ENCODE data around the gene GNAS.

GNAS gene

DNA sequence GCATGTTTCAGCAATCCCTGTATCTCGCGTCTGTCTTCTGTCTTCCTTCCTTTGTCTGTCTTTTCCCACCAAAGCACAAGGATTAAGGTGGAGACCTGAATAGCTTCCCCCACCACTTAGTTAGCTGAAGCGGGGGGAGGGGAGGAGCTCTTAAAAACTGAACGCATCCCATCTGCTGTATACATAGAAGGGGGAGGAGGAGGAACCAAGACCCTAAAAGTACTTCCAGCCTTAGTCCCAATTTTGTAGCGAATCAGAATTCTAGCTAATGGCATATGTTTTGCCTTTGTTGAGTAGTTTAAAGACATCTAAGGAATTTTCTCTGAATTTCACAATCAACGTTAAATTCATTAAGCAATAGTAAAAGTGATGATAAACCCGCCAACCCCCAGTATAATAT lies 47.9 kb downstream of the GNAS start:
- peak; percentile 23 for DNase-seq

DNA sequence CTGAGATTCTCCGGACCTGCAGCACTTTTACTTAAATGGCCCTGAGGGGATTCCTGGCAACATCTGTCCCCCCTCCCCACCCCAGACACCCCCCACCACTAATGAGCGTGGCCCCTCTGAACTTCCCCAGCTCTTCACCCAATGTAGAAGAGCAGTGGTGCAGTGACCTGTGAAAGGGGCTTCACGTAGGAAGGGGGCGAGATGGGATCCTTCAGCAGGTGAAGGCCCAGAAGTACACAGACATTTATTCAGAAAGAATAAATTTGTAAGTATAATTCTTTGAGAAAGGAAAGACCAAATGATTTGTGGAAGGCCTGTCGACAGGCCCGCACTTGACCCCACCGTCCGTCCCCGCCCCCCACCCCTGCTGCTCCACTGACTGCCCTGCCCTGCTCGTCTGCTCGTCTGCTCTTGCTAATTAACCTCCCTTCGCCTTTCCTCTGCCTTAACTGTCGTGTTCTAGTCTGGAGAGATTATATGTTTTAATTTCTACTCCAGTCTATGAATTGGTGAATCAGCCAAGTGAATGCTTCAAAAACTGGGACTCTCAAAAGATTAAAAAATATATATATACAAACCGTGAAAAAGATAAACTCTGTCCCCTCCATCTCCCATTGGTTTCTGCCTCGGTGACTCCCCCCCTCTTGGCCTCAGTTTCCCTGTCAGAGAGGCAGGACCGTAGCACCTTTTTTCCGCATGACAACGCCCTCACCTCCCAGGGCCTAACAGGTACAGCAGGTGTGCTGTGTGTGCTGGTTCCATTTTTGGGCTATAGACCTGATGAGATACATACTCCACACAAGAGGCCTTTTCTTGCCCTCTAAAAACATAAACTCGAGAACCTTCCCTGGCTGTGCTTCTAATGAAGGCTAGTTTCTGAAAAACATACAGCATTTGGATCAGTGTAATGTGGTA lies 49.2 kb downstream of the GNAS start:
- DNase-seq: no peak

DNA sequence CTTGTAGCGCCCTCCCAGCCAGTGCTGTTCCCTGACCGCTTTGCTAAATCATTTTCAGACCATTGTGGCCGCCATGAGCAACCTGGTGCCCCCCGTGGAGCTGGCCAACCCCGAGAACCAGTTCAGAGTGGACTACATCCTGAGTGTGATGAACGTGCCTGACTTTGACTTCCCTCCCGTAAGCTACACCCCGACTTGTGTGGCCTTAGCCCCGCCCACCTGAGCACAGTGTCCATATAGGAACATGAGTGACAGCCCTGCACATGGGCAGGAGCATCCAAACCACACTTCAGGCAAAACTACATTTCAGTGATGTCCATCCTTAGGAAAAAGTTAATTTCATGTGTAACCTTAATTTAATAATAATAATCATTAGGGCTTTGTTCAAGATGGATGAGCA lies 51.1 kb downstream of the GNAS start:
- no peak for DNase-seq

DNA sequence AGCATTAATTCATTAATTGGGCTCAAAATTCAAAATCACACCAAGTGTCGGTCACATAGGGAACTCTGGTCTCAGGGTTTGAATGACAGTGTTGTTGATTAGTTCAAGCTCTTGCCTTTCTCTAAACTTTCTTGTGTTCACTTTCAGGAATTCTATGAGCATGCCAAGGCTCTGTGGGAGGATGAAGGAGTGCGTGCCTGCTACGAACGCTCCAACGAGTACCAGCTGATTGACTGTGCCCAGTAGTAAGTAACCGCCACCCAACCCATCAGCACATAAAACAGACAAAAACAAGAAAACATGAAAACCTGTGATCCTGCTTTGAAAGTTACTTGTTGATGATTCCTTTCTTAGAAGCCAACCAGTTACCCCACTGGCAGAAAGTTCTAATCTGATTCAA lies 52.7 kb downstream of the GNAS start:
- DNase-seq: no peak

DNA sequence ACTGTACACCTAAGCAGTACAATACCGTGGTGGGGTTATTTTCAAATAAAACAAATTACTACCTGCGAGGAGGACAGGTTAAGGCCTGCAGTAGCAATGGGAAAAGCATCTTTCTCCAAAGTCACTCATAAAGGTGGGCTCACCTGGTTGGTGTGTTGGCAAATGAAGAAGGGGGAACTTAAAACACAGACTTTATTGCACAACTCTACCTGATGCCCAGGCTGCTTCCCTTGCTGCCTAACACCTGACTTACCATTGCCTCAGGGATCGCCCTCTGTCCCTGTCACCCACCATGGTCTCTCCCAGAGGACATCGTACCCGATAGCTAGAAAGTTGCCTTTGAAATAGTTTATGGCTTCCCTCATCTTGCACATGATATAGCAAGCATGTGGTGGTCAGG lies 53.6 kb downstream of the GNAS start:
- DNase-seq: no peak

DNA sequence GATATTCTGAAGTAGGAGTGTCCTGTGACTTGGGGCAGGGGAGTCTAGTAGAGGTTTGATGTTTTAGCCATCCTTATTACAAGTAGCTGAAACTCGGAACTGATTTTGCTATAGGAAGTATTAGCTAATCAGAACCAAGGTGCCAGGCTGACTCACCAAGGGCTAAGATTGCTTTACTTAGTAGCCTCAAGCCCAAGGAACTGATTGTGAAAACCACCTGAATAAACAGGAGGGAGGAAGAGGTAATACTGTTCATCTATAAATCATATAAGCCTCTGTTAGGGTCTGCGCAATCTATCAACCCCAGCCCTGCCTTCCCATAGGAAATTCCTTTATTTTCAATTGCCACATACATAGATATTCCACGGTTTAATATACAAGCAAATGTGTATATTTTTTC lies 54.4 kb downstream of the GNAS start:
- DNase-seq: peak; percentile 45

DNA sequence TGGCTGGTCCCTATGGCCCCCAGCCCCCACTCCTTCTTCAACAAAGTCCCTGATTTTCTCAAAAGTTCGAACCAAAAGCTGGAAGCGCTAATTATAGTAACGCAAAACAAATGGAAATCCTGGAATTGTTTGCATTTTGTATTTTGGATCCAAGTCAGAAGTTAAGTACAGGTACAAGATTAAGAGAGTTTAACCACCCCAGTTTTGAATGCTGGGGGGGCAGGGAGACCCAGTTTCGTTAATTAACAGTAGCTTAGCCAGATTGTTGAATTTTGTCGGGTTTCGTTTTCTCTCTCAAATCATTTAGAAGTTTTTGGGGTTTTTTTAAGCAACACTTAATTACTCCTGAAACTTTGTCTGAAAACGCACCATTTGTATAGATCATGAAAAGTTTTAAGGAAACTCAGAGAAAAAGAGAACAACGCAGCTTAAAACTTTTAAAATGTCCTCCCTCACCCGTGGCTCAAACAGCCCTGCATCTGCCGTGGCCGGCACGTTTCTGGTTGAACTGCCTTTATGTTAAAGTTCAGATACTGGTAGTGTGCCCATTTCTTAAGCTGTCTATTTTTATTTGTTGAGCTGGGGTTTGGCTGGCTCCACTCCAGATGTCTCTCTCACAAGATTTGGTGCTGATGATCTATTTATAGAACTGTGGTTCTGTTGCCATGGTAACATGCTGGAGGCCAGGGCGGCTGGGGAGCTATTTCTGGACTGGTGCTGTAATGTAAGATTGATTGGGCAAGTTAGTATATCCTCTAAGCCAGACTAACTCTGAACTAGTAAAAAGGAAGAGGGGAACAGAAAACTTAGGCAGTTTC lies 55.0 kb downstream of the GNAS start:
- peak; percentile 99 for DNase-seq

DNA sequence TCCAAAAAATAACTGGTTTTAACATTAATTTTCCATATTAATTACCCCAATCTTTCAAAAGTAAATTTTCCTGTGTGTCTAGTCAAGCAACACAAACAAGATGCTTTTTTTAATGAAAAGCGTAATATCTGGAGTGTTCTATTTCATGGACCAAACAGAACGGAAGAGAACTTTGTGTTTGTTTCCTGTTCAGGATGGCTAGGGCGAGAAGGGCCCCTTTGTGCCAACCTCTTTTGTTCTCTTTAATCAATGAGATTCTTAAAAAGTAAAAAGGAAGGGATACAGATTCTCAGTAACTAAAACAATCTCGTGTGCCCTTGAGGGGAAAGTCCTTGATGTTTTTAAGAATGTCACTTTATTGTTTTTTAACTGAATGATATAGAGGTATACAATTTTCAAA lies 55.7 kb downstream of the GNAS start:
- DNase-seq: no peak

DNA sequence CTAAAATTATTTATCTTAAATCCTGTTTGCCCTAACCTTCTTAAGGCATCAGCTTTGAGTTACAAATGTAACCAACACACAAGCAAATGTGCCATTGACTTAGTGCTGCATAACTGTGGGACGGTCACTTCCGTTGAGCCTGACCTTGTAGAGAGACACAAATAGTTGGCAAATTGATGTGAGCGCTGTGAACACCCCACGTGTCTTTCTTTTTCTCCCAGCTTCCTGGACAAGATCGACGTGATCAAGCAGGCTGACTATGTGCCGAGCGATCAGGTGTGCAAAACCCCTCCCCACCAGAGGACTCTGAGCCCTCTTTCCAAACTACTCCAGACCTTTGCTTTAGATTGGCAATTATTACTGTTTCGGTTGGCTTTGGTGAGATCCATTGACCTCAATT lies 56.4 kb downstream of the GNAS start:
- DNase-seq: no peak

DNA sequence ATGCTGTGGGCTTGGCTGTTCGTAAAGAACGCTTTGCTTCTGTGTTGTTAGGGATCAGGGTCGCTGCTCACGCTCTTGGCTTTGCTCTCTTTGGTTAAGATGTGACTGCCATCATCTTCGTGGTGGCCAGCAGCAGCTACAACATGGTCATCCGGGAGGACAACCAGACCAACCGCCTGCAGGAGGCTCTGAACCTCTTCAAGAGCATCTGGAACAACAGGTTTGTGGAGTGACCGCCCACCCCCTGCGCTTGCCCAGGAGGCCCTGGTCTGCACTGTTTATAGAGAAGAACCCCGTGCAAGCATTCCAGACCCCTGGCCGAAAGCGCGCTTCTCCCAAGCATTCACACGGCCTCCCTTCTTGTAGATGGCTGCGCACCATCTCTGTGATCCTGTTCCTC lies 57.1 kb downstream of the GNAS start:
- no peak for DNase-seq

DNA sequence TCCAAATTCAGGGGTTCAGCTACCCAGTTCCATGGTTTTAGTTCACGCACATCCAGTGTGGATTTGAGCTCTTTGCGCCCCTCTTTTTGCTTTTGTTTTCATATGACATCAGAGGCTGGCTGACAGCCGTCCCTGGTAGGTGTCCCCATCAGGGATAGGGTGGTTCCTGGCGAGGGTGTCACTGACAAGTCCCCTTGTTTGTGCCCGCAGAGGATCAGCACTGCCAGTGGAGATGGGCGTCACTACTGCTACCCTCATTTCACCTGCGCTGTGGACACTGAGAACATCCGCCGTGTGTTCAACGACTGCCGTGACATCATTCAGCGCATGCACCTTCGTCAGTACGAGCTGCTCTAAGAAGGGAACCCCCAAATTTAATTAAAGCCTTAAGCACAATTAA lies 58.0 kb downstream of the GNAS start:
- DNase-seq: no peak

DNA sequence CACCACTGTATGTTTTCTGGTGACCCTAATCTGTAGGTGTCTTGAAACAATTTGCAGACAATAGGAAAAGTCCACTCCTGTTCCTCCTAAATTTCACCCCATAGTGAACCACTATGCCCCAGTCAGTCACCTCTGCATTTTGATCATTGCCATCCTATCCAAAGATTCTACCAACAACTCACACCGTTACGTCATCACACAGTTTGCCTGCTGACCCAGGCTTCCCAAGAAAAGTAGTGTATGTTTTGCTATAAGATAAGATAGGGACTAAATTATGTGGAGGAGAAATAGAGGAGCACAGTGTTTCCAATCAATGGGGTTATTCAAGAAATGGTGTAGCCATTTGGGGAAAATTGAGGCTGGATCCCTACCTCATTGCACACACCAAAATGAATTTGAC lies 58.8 kb downstream of the GNAS start:
- no peak for DNase-seq

DNA sequence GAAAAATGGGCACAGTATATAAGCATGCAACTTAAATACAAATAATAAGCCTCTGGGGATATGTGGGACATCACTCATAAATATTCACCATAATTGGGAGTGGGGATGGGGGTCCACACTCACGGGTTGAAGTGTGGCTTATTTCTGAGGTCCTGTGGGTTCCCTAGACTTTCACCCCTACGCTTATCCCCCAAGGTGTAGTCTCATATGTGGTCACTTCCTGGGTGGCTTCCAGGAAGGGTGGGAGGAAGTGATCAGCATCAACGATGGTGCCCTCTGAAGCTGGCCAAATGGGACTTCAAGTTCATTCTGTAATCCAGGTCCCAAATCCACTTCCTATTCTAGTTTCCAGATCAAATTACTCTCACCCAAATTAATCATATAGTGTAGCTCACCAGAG lies 59.5 kb downstream of the GNAS start:
- no peak for DNase-seq

DNA sequence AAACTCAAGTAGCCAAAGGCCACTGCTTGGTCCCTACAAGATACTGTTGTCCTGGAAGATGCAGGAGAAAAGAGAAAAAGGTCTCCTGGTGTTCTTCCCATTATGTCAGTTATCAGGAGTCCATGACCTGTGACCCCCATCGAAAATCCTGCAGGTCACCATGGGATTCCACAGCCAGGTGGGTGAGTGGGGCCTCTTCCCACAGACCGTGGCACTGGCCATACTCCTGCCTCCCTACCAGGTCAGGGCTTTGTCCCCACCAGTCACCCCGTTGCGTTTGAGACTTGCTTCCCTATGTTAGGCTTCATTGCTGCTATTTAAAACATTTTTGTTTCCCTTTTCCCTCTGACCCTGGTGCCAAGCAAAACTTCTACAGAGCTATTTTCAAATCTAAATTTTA lies 60.6 kb downstream of the GNAS start:
- no peak for DNase-seq

DNA sequence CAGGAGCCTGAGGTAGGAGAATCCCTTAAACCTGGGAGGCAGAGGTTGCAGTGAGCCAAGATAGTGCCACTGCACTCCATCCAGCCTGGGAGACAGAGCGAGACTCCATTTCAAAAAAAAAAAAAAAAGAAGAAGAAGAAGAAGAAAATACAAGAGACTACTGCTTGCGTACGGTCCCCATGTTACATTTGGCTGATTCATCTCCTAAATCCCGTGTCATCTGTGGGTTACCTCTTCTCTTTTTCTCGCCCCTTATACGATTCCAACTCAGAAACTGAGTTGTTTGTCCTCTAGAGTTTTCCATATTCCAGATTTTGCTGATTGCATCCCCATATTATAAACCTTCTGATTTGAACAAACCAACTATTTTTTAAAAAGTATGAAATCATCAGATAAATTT lies 66.1 kb downstream of the GNAS start:
- DNase-seq: no peak

DNA sequence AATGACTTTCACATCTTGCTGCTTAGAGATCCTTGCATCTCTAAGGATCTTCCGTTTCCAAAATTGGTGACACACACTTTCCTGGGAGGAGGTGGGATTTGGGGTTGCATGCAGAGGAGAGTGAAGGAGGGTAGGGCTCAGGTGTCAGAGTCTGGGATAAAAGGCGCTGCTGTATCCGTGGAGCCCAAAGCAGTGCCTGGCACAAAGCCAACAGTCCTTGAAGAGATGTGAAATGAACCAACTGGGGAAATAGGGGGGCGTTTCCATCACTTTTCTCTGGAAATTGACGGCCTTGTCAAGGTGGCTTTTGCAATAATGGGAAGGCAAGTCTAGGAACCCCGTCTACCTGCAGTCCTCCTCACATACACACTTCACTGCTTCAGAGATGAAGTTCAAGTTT lies 69.0 kb downstream of the GNAS start:
- DNase-seq: no peak

DNA sequence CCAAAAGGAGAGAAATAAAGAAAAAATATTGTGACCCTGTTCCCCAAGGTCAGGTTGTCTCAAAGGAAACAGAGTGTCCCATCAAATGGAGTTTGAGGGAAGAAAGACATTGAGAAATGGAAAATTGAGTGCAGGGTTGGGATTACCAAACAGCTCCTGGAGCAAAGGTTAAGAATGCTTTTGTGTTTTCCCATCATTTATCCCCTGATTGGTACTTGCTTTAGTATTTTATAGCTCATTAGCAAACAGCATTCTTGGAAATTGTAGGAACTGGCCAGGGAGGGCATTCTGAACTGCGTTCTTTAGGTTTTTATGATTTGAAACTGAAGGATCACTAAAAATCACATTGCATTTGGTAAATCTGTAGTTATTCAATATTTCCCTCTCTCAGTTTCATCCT lies 69.5 kb downstream of the GNAS start:
- DNase-seq: no peak

DNA sequence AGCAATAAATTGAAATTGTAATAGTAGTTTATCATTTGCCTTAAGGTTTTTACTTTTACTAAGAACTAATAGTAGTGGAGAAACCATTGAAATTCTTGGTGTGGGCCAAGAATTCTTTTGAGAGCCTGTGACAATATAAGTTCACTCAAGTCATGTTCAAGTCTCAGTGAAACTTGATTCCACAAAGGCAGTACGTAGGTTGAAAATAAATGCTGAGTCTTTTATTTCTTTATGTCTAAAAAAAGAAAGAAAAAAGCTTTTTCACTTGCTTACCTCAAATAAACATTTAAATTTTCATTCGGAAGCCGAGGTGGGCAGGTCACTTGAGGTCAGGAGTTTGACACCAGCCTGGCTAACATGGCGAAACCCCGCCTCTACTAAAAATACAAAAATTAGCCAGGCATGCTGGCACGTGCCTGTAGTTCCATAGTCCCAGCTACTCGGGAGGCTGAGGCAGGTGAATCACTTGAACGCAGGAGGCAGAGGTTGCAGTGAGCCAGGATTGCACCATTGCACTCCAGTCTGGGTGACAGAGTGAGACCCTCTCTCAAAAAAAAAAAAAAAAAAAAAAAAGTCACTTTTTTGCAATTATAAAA lies 70.7 kb downstream of the GNAS start:
- no peak for DNase-seq

DNA sequence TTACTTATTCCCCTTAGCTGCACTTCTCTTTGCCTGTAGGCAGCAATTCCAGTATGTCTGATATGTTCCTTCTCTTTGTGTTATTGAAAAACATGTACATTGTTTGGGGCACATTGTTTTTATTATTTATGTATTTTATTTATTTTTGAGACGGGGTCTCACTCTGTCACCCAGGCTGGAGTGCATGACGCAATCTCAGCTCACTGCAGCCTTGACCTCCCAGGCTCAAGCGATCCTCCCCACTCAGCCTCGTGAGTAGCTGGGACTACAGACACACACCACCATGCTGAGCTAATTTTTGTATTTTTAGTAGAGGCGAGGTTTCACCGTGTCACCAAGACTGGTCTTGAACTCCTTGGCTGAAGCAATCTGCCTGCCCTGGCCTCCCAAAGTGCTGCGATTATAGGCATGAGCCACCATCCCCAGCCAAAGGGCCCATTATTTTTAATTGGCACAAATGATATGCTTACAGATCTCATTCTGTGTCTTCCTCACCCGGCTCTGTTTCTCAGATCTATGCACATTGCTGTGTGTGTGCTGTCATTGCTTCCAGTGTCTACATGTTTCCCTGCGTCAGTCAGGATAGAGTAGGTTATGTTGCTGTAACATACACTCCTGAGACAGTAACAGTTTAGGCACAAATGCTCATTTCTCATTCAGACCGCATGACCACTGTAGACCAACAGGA lies 74.4 kb downstream of the GNAS start:
- DNase-seq: no peak

DNA sequence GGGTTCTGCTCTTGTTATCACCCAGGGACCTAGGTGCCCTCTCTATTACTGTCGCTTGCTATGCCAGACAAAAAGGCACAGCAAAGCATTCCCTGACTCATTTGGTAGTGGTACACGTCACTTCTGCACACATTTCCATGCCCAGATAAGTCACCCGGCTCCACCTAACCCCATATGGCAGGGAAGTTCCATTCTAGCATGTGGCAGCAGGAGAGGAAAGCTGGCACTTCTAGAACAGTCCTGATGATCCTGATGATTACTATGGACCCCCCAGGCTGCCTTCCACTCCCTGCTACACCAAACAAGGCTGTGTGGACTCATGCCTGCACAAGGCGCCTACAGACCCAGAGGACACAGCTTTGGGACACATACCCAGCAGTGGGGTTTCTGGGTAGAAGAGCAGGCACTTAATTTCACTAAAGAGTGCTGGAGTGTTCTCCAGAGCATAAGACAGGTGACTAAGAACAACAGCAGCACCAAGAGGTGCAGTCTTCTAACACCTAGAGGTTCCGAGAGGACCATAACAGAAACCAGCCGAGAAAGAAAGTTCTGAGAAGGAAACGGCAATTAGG lies 75.1 kb downstream of the GNAS start:
- DNase-seq: no peak

DNA sequence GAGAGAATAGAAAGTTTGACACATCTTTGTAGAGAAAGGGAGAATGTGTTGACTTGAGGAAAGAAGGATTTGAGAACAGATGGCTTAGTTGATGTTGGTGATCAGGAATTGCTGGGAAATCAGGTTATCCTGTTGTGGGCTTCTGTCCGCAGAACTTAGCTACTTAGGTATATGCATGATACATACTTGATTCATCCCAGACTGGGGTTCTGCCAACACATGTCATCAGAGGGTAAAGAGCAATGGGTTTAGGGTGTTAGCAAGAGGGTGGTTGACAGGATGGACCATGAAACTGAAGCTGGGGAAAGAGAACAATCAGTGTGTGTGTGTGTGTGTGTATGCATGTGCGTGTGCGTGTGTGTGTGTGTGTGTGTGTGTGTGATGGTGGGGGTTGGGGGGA lies 78.0 kb downstream of the GNAS start:
- DNase-seq: peak; percentile 3

DNA sequence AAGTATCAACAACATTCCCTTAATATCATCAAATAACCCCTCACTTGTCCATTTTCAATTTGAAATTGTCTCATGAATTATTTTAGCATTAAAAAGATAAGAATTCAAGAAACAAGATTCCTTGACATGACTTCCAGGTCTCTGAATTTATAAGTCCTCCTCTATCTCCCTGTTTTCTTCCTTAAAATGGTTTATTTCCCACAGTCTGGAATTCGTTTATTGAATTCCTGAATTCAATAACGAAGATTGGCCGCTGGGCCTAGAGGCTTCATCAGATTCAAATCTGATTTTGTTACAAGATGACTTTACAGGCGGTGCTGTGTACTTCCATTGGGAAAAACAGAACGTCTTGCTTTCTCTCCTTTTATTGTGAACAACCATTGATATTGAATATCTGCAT lies 79.7 kb downstream of the GNAS start:
- DNase-seq: no peak

DNA sequence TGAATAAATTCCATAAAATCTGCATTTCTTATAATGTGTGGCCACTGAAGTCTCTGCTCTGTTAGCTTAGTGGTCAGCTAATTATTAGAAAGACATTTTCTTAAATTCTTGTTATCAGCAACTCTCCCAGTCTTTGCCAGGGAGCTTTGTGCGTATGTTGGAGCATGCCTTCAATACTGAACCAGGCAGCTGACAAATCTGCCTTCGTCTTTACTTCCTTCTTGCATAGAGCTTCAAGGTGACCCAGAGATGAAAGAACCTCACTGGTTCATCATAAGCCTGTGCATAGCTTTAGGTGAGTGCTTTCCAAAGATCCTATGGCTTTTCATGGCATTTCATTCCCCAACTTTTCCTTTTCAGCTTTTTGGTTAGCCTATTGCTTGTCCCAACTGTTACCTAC lies 85.6 kb downstream of the GNAS start:
- no peak for DNase-seq

All from fibroblast of upper back skin (primary cell).